ENCODE results near the gene A1BG.

The A1BG gene

GRCh38 chr19:58334691-58335249 is 18.5 kb downstream of the A1BG start:
- ChIA-PET POLR2A (no interaction called here), CTCF (no interaction called here)
- TF ChIP-seq ARNT (IDR thresholded peaks at IDR 0.05) (no peak), NFRKB (IDR thresholded peaks at IDR 0.05) (no peak), PKNOX1 (IDR thresholded peaks at IDR 0.05) (no peak), L3MBTL2 (conservative IDR thresholded peaks at IDR 0.05) (no peak), FOXM1 (IDR thresholded peaks at IDR 0.05; ENCODE audit: borderline replicate concordance) (no peak), BHLHE40 (IDR thresholded peaks at IDR 0.05; ENCODE audit: borderline replicate concordance) (no peak), HDGF (IDR thresholded peaks at IDR 0.05; ENCODE audit: borderline replicate concordance) (no peak), ELF4 (IDR thresholded peaks at IDR 0.05) (no peak), FOXK2 (IDR thresholded peaks at IDR 0.05) (no peak), CTBP1 (IDR thresholded peaks at IDR 0.05; ENCODE audit: borderline replicate concordance) (no peak), TARDBP (IDR thresholded peaks at IDR 0.05) (no peak), LEF1 (IDR thresholded peaks at IDR 0.05; ENCODE audit: borderline replicate concordance) (no peak), SUZ12 (IDR thresholded peaks at IDR 0.05) (no peak), FOXA1 (IDR thresholded peaks at IDR 0.05) (no peak), SP1 (IDR thresholded peaks at IDR 0.05) (no peak), ZNF384 (IDR thresholded peaks at IDR 0.05) (no peak)
- DNase-seq (ENCODE audit: extremely low spot score) = no peak

- ChIA-PET CTCF (no interaction called here), POLR2A (no interaction called here)
Observed at GRCh38 chr19:58332697-58333096, 20.6 kb downstream of the A1BG start.

GRCh38 chr19:58330458-58330857 is 22.8 kb downstream of the A1BG start:
- POLR2A ChIA-PET = interaction anchor here (0.6 to 1.3 kb wide), 4 partner anchors 17 to 108 kb away, joined by 3 to 5 read pairs (median 4); partner anchors contain the start of gene ZNF497
- CTCF ChIA-PET = no interaction called here
- TF ChIP-seq SP1 (IDR thresholded peaks at IDR 0.05) = no peak
- TF ChIP-seq TARDBP (IDR thresholded peaks at IDR 0.05) = no peak
- no peak for TF ChIP-seq ARNT (IDR thresholded peaks at IDR 0.05)
- no peak for TF ChIP-seq FOXM1 (IDR thresholded peaks at IDR 0.05; ENCODE audit: borderline replicate concordance)
- TF ChIP-seq ELF4 (IDR thresholded peaks at IDR 0.05) = no peak
- no peak for TF ChIP-seq SUZ12 (IDR thresholded peaks at IDR 0.05)
- no peak for TF ChIP-seq FOXA1 (IDR thresholded peaks at IDR 0.05)
- no peak for TF ChIP-seq L3MBTL2 (conservative IDR thresholded peaks at IDR 0.05)
- TF ChIP-seq NFRKB (IDR thresholded peaks at IDR 0.05) = no peak
- TF ChIP-seq CTBP1 (IDR thresholded peaks at IDR 0.05; ENCODE audit: borderline replicate concordance) = no peak
- TF ChIP-seq ZNF384 (IDR thresholded peaks at IDR 0.05) = no peak
- no peak for TF ChIP-seq FOXK2 (IDR thresholded peaks at IDR 0.05)
- no peak for TF ChIP-seq HDGF (IDR thresholded peaks at IDR 0.05; ENCODE audit: borderline replicate concordance)
- no peak for TF ChIP-seq PKNOX1 (IDR thresholded peaks at IDR 0.05)
- TF ChIP-seq BHLHE40 (IDR thresholded peaks at IDR 0.05; ENCODE audit: borderline replicate concordance) = no peak
- TF ChIP-seq LEF1 (IDR thresholded peaks at IDR 0.05; ENCODE audit: borderline replicate concordance) = no peak
- no peak for DNase-seq (ENCODE audit: extremely low spot score)

More at GRCh38 chr19:58332697-58333096, 20.6 kb downstream of the A1BG start:
- TF ChIP-seq HDGF (IDR thresholded peaks at IDR 0.05; ENCODE audit: borderline replicate concordance) (no peak), CTBP1 (IDR thresholded peaks at IDR 0.05; ENCODE audit: borderline replicate concordance) (no peak), FOXK2 (IDR thresholded peaks at IDR 0.05) (no peak), BHLHE40 (IDR thresholded peaks at IDR 0.05; ENCODE audit: borderline replicate concordance) (no peak), FOXM1 (IDR thresholded peaks at IDR 0.05; ENCODE audit: borderline replicate concordance) (no peak), FOXA1 (IDR thresholded peaks at IDR 0.05) (no peak), SUZ12 (IDR thresholded peaks at IDR 0.05) (no peak), PKNOX1 (IDR thresholded peaks at IDR 0.05) (no peak), ELF4 (IDR thresholded peaks at IDR 0.05) (no peak), L3MBTL2 (conservative IDR thresholded peaks at IDR 0.05) (no peak)
- no peak for DNase-seq (ENCODE audit: extremely low spot score)

- POLR2A ChIA-PET = interaction anchor here (1.1 kb wide), 1 partner anchor 191 kb away, joined by 3 read pairs; no protein-coding TSS in a partner anchor
- peak; percentile 37 for DNase-seq (ENCODE audit: extremely low spot score)
- no peak for TF ChIP-seq HDGF (IDR thresholded peaks at IDR 0.05; ENCODE audit: borderline replicate concordance)
- TF ChIP-seq CTBP1 (IDR thresholded peaks at IDR 0.05; ENCODE audit: borderline replicate concordance) = no peak
- no peak for TF ChIP-seq BHLHE40 (IDR thresholded peaks at IDR 0.05; ENCODE audit: borderline replicate concordance)
- no peak for TF ChIP-seq SP1 (IDR thresholded peaks at IDR 0.05)
- TF ChIP-seq PKNOX1 (IDR thresholded peaks at IDR 0.05) = no peak
- TF ChIP-seq ELF4 (IDR thresholded peaks at IDR 0.05) = no peak
- TF ChIP-seq ZNF384 (IDR thresholded peaks at IDR 0.05) = no peak
- TF ChIP-seq FOXM1 (IDR thresholded peaks at IDR 0.05; ENCODE audit: borderline replicate concordance) = no peak
- no peak for TF ChIP-seq NFRKB (IDR thresholded peaks at IDR 0.05)
- TF ChIP-seq LEF1 (IDR thresholded peaks at IDR 0.05; ENCODE audit: borderline replicate concordance) = no peak
- no peak for TF ChIP-seq FOXA1 (IDR thresholded peaks at IDR 0.05)
- no peak for TF ChIP-seq TARDBP (IDR thresholded peaks at IDR 0.05)
- TF ChIP-seq FOXK2 (IDR thresholded peaks at IDR 0.05) = no peak
- CTCF ChIA-PET = interaction anchor here (1.0 kb wide), 1 partner anchor 34 kb away, joined by 3 read pairs; no protein-coding TSS in a partner anchor
Observed at GRCh38 chr19:58328999-58329398, 24.3 kb downstream of the A1BG start.
